Large intestine (tissue), 3 donors: ENCODE data around the gene AFDN. TPM values are rescaled to one million over a fixed set of nuclear protein-coding genes. Genes with fewer than 3 reads are reported as not detected.

Source experiments
- DNase-seq, 2 donors: peaks; one replicate each; pipeline versions ENCODE4 v3.0.0 to v3.0.0-alpha.2; 2013
- H3K27ac ChIP-seq: one replicate; pipeline ENCODE4 v1.5.1; 2013; ENCODE audit warnings: low read length
- H3K27me3 ChIP-seq: 2 replicates; pipeline ENCODE4 v1.6.1; 2013; ENCODE audit warnings: low read length; ENCODE audit not compliant: control insufficient read depth, insufficient read depth
- H3K36me3 ChIP-seq: 2 replicates; pipeline ENCODE4 v1.6.1; 2013; ENCODE audit warnings: low read length; ENCODE audit not compliant: control insufficient read depth, insufficient read depth
- H3K4me1 ChIP-seq: one replicate; pipeline ENCODE4 v1.6.1; 2013; ENCODE audit warnings: low read length; ENCODE audit not compliant: control insufficient read depth, insufficient read depth
- H3K4me3 ChIP-seq: one replicate; pipeline ENCODE4 v1.5.1; 2013; ENCODE audit warnings: low read length
- H3K9me3 ChIP-seq: one replicate; pipeline ENCODE4 v1.6.1; 2013; ENCODE audit warnings: mild to moderate bottlenecking, low read depth, low read length, moderate library complexity; ENCODE audit not compliant: control insufficient read depth
- WGBS: methylation state at CpG from one replicate; pipeline ENCODE4 v1.1.5; 2013; ENCODE audit warnings: low lambda C conversion rate; ENCODE audit not compliant: insufficient coverage; 5-methylcytosine and 5-hydroxymethylcytosine counted together
- polyA plus RNA-seq: library from polyadenylated mRNA; unstranded; fragments of 120-200 nt; gene quantifications from one replicate; pipeline ENCODE4 v1.2.1, GENCODE V29; 2013

AFDN gene
- polyA plus RNA-seq, 1 donor: 194 TPM

GRCh38 chr6:167855825-167856425 is 29.2 kb downstream of the AFDN start:
- no peaks in the 10 kb centered on the region for H3K27me3 ChIP-seq
- peaks cover 8% of the 10 kb centered on the region for H3K4me1 ChIP-seq
- no peak overlapping the region for H3K27ac ChIP-seq
- 100% methylated on average over 1 of the region's 6 CpGs for WGBS
- H3K36me3 ChIP-seq: no peaks in the 10 kb centered on the region
- H3K9me3 ChIP-seq: no peaks in the 10 kb centered on the region
- no peak for DNase-seq
- H3K4me3 ChIP-seq: no peak overlapping the region

- no peaks in the 10 kb centered on the region for H3K36me3 ChIP-seq
- no peaks in the 10 kb centered on the region for H3K27me3 ChIP-seq
- no peaks in the 10 kb centered on the region for H3K9me3 ChIP-seq
- no peak overlapping the region for H3K27ac ChIP-seq
- H3K4me1 ChIP-seq: peaks cover 9% of the 10 kb centered on the region
- no peak for DNase-seq
- no peak overlapping the region for H3K4me3 ChIP-seq
- WGBS: no CpG with 5 or more reads among the region's 1 CpG
Measured at GRCh38 chr6:167856474-167856873, 29.8 kb downstream of the AFDN start.

GRCh38 chr6:167856999-167857660 is 30.4 kb downstream of the AFDN start:
- no peak overlapping the region for H3K27ac ChIP-seq
- DNase-seq: no peak
- 65% methylated on average over 4 of the region's 5 CpGs for WGBS

GRCh38 chr6:167858086-167858591 is 31.4 kb downstream of the AFDN start:
- H3K27me3 ChIP-seq: no peaks in the 10 kb centered on the region

More at GRCh38 chr6:167856999-167857660, 30.4 kb downstream of the AFDN start:
- no peaks in the 10 kb centered on the region for H3K9me3 ChIP-seq
- H3K27me3 ChIP-seq: no peaks in the 10 kb centered on the region
- no peak overlapping the region for H3K4me3 ChIP-seq
- H3K36me3 ChIP-seq: no peaks in the 10 kb centered on the region
- peaks cover 9% of the 10 kb centered on the region for H3K4me1 ChIP-seq

GRCh38 chr6:167858842-167859664 is 32.3 kb downstream of the AFDN start:
- no peak overlapping the region for H3K4me3 ChIP-seq
- H3K27me3 ChIP-seq: no peaks in the 10 kb centered on the region
- no peak overlapping the region for H3K27ac ChIP-seq
- H3K4me1 ChIP-seq: peaks cover 9% of the 10 kb centered on the region
- no peak for DNase-seq
- H3K9me3 ChIP-seq: no peaks in the 10 kb centered on the region
- H3K36me3 ChIP-seq: no peaks in the 10 kb centered on the region
- WGBS: 56% methylated on average over 3 of the region's 7 CpGs

More at GRCh38 chr6:167858086-167858591, 31.4 kb downstream of the AFDN start:
- no peaks in the 10 kb centered on the region for H3K9me3 ChIP-seq
- no peak overlapping the region for H3K27ac ChIP-seq
- DNase-seq: no peak
- no peaks in the 10 kb centered on the region for H3K36me3 ChIP-seq
- WGBS: 25% methylated on average over 1 of the region's 1 CpG
- no peak overlapping the region for H3K4me3 ChIP-seq
- peaks cover 9% of the 10 kb centered on the region for H3K4me1 ChIP-seq

GRCh38 chr6:167860550-167861226 is 34.0 kb downstream of the AFDN start:
- WGBS: no CpG with 5 or more reads among the region's 4 CpGs
- no peak for DNase-seq
- no peak overlapping the region for H3K27ac ChIP-seq
- peaks cover 9% of the 10 kb centered on the region for H3K4me1 ChIP-seq
- H3K27me3 ChIP-seq: no peaks in the 10 kb centered on the region
- peaks cover 4% of the 10 kb centered on the region for H3K36me3 ChIP-seq
- H3K4me3 ChIP-seq: no peak overlapping the region
- no peaks in the 10 kb centered on the region for H3K9me3 ChIP-seq

- peaks cover 9% of the 10 kb centered on the region for H3K4me1 ChIP-seq
- H3K9me3 ChIP-seq: no peaks in the 10 kb centered on the region
- H3K36me3 ChIP-seq: peaks cover 4% of the 10 kb centered on the region
- DNase-seq: no peak
- H3K27ac ChIP-seq: no peak overlapping the region
- no peaks in the 10 kb centered on the region for H3K27me3 ChIP-seq
- no peak overlapping the region for H3K4me3 ChIP-seq
Measured at GRCh38 chr6:167861424-167861823, 34.7 kb downstream of the AFDN start.

GRCh38 chr6:167863897-167864296 is 37.2 kb downstream of the AFDN start:
- DNase-seq: no peak
- Histone ChIP-seq H3K27me3 (no peaks in the 10 kb centered on the region), H3K36me3 (peaks cover 21% of the 10 kb centered on the region), H3K4me1 (peaks cover 9% of the 10 kb centered on the region), H3K9me3 (no peaks in the 10 kb centered on the region), H3K4me3 (no peak overlapping the region), H3K27ac (no peak overlapping the region)
- WGBS: no CpG with 5 or more reads among the region's 4 CpGs

- no peak for DNase-seq
- 80% methylated on average over 1 of the region's 8 CpGs for WGBS
- Histone ChIP-seq H3K9me3 (no peaks in the 10 kb centered on the region), H3K4me3 (no peak overlapping the region), H3K27me3 (no peaks in the 10 kb centered on the region), H3K36me3 (peaks cover 40% of the 10 kb centered on the region), H3K27ac (no peak overlapping the region), H3K4me1 (no peaks in the 10 kb centered on the region)
Measured at GRCh38 chr6:167866642-167867041, 39.9 kb downstream of the AFDN start.

GRCh38 chr6:167870321-167870720 is 43.6 kb downstream of the AFDN start:
- 82% methylated on average over 3 of the region's 3 CpGs for WGBS
- peaks cover 56% of the 10 kb centered on the region for H3K36me3 ChIP-seq
- no peak for DNase-seq
- H3K4me3 ChIP-seq: no peak overlapping the region
- no peaks in the 10 kb centered on the region for H3K4me1 ChIP-seq
- H3K27me3 ChIP-seq: no peaks in the 10 kb centered on the region
- H3K27ac ChIP-seq: no peak overlapping the region
- H3K9me3 ChIP-seq: no peaks in the 10 kb centered on the region
